ENCODE measurements around the gene GGN. TPM values are rescaled to one million over a fixed set of nuclear protein-coding genes. Genes with fewer than 3 reads are reported as not detected.

GGN gene
- total RNA-seq, 1 experiment from 2014 or later, result 1.5 TPM

DNA sequence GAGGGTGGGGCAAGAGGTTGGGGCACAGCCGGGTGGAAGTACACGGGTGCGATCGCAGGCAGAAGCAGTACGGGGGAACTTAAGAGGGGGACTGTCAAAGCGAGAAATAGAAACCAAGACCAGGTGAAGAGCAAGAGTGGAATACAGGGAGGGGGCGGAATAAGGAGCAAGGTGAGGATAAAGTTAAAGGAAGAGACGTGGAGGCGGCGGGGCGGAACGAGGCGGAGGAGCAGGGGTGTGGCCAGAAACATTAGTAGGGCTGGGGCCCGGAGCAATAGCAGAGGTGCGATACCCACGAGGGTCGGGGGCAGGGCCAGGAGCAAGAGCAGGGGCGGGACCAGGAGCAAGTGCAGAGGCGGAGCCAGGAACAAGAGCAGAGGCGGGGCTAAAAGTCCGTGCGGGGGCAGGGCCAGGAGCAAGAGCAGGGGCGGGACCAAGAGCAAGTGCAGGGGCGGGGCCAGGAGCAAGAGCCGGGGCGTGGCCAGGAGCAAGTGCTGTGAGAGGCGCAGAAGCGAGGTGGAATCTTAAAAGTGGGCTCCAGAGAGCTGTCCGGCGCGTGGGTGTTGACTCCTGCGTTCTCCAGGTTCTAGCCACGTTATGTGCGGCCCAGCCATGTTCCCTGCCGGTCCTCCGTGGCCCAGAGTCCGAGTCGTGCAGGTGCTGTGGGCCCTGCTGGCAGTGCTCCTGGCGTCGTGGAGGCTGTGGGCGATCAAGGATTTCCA lies 51.0 kb downstream of the GGN start:
- H3K4ac ChIP-seq (ENCODE audit: low read depth, low read length), result no peak overlapping the region
- Mint-ChIP-seq H3K27me3 (ENCODE audit: low read depth) (no peaks in the 10 kb centered on the region; the same call in none of the 2 replicates), H3K4me1 (peaks cover 12 to 14% of the 10 kb centered on the region in 2 experiments), H3K27ac (peak overlapping the region; percentile 72 to 92 (median 88); a peak in 6 of 7 replicates), H3K9me3 (no peaks in the 10 kb centered on the region), H3K36me3 (ENCODE audit: insufficient read depth in 1 of 3, low read depth in 3 of 3) (no peaks in the 10 kb centered on the region; a peak in 1 of 7 replicates), H3K4me3 (peak overlapping the region; percentile 87 to 96)
- no peak overlapping the region for H4K91ac ChIP-seq (ENCODE audit: insufficient read length, low read depth, low read length)
- H3K23ac ChIP-seq (ENCODE audit: insufficient read length, low read depth, low read length), result no peak overlapping the region
- TF ChIP-seq, protein P1, sequence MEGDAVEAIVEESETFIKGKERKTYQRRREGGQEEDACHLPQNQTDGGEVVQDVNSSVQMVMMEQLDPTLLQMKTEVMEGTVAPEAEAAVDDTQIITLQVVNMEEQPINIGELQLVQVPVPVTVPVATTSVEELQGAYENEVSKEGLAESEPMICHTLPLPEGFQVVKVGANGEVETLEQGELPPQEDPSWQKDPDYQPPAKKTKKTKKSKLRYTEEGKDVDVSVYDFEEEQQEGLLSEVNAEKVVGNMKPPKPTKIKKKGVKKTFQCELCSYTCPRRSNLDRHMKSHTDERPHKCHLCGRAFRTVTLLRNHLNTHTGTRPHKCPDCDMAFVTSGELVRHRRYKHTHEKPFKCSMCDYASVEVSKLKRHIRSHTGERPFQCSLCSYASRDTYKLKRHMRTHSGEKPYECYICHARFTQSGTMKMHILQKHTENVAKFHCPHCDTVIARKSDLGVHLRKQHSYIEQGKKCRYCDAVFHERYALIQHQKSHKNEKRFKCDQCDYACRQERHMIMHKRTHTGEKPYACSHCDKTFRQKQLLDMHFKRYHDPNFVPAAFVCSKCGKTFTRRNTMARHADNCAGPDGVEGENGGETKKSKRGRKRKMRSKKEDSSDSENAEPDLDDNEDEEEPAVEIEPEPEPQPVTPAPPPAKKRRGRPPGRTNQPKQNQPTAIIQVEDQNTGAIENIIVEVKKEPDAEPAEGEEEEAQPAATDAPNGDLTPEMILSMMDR (conservative IDR thresholded peaks at IDR 0.05), result no peak
- no peak overlapping the region for H3K27ac ChIP-seq (ENCODE audit: insufficient read length, low read depth, low read length)
- H3K4me2 ChIP-seq (ENCODE audit: insufficient read depth, insufficient read length, low read length), result peak overlapping the region; percentile 97
- no peak overlapping the region for H2BK5ac ChIP-seq (ENCODE audit: insufficient read length, low read length)
- H2BK120ac ChIP-seq (ENCODE audit: low read depth, low read length, poor library complexity, severe bottlenecking), result no peak overlapping the region
- H4K5ac ChIP-seq (ENCODE audit: insufficient read length, low read depth, low read length), result no peak overlapping the region
- no peak overlapping the region for H2BK15ac ChIP-seq (ENCODE audit: low read depth, low read length)
- no peak overlapping the region for H2BK20ac ChIP-seq (ENCODE audit: low read depth, low read length, poor library complexity, severe bottlenecking)
- DNase-seq, result peak; percentile 97
- H2BK12ac ChIP-seq (ENCODE audit: insufficient read length, low read depth, low read length), result no peak overlapping the region
- H3K18ac ChIP-seq (ENCODE audit: insufficient read length, low read depth, low read length), result no peak overlapping the region
- no peaks in the 10 kb centered on the region for H3K27me3 ChIP-seq (ENCODE audit: insufficient read depth, low read length)
- WGBS (ENCODE audit: extremely low coverage, insufficient read length, low lambda C conversion rate), result no CpG with 5 or more reads among the region's 41 CpGs
- peaks cover 3% of the 10 kb centered on the region; the same call in 1 of the 2 replicates for H3K4me1 ChIP-seq (ENCODE audit: insufficient read depth, low read length)
- H3K9ac ChIP-seq (ENCODE audit: extremely low read depth, insufficient read length, low read length), result peak overlapping the region; percentile 34
- no peaks in the 10 kb centered on the region for H3K79me1 ChIP-seq (ENCODE audit: insufficient read depth, low read depth, low read length, poor library complexity, severe bottlenecking)
- H4K20me1 ChIP-seq (ENCODE audit: control insufficient read depth, insufficient read depth, insufficient read length), result no peaks in the 10 kb centered on the region
- H3T11ph ChIP-seq (ENCODE audit: low read length), result no peak overlapping the region
- H2AFZ ChIP-seq (ENCODE audit: low read length), result peak overlapping the region; percentile 22
- H4K8ac ChIP-seq (replicated peaks; ENCODE audit: insufficient read length, low read depth, low read length), result no peak overlapping the region
- peaks cover 13% of the 10 kb centered on the region for H3K23me2 ChIP-seq (ENCODE audit: insufficient read length, low read depth, low read length, poor library complexity, severe bottlenecking)
- H3K79me2 ChIP-seq (ENCODE audit: insufficient read depth, low read length), result no peaks in the 10 kb centered on the region
- no peak overlapping the region for H3K14ac ChIP-seq (ENCODE audit: insufficient read depth, low read length)
- no peak overlapping the region for H2AK5ac ChIP-seq (ENCODE audit: insufficient read length, low read length)
- no peak overlapping the region for H3K56ac ChIP-seq (ENCODE audit: insufficient read length, low read depth, low read length)
- no peaks in the 10 kb centered on the region for H3K9me3 ChIP-seq (ENCODE audit: control insufficient read depth, low read depth, low read length)

Measured in H9 (cell line).